ENCODE results near the gene RTN4. TPM values are rescaled to one million over a fixed set of nuclear protein-coding genes. Genes with fewer than 3 reads are reported as not detected.

The RTN4 gene
- total RNA-seq, 1 experiment from 2014 or later: 200 TPM

DNA sequence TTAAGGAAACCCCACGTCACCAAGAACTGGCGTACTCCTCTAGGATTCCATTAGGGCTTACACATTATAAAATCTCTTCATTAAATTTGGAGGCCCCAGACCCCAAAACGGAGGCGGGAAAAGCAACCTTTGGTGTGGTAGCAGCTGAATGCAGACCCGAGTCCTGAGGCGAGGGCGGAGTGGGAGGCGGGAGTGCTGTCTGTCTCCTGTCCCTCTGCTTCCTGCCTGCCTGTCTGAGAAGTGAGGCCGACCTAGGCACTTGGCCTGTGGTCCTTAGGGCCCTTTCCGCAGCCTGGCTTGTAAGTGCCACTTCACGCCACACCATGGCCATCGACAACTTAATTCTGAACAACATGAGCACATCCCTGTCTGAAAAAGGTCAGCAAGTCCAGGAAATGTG is 102.1 kb downstream of the RTN4 start:
- no peak overlapping the region for H2AFZ ChIP-seq (ENCODE audit: low read length)
- WGBS (ENCODE audit: extremely low coverage, insufficient read length, low lambda C conversion rate): no CpG with 5 or more reads among the region's 12 CpGs
- H2BK12ac ChIP-seq (ENCODE audit: insufficient read length, low read depth, low read length): no peak overlapping the region

More for the DNA sequence above, 102.1 kb downstream of the RTN4 start:
- no peak overlapping the region for H3K4ac ChIP-seq (ENCODE audit: low read depth, low read length)
- H4K20me1 ChIP-seq (ENCODE audit: control insufficient read depth, insufficient read depth, insufficient read length): no peaks in the 10 kb centered on the region
- H4K5ac ChIP-seq (ENCODE audit: insufficient read length, low read depth, low read length): no peak overlapping the region
- no peaks in the 10 kb centered on the region for H3K79me1 ChIP-seq (ENCODE audit: insufficient read depth, low read depth, low read length, poor library complexity, severe bottlenecking)
- H3K18ac ChIP-seq (ENCODE audit: insufficient read length, low read depth, low read length): no peak overlapping the region
- Mint-ChIP-seq H3K4me3 (no peak overlapping the region), H3K36me3 (ENCODE audit: insufficient read depth in 1 of 3, low read depth in 3 of 3) (peaks cover 3 to 4% (median 4%) of the 10 kb centered on the region in 3 experiments; a peak in 6 of 7 replicates), H3K27ac (no peak overlapping the region), H3K9me3 (peaks cover 4% of the 10 kb centered on the region in 2 experiments), H3K27me3 (ENCODE audit: low read depth) (peaks cover 2% of the 10 kb centered on the region), H3K4me1 (peaks cover 12 to 14% of the 10 kb centered on the region in 2 experiments)
- H3T11ph ChIP-seq (ENCODE audit: low read length): no peak overlapping the region
- no peak for DNase-seq
- H3K14ac ChIP-seq (ENCODE audit: insufficient read depth, low read length): no peak overlapping the region
- TF ChIP-seq, protein P1, sequence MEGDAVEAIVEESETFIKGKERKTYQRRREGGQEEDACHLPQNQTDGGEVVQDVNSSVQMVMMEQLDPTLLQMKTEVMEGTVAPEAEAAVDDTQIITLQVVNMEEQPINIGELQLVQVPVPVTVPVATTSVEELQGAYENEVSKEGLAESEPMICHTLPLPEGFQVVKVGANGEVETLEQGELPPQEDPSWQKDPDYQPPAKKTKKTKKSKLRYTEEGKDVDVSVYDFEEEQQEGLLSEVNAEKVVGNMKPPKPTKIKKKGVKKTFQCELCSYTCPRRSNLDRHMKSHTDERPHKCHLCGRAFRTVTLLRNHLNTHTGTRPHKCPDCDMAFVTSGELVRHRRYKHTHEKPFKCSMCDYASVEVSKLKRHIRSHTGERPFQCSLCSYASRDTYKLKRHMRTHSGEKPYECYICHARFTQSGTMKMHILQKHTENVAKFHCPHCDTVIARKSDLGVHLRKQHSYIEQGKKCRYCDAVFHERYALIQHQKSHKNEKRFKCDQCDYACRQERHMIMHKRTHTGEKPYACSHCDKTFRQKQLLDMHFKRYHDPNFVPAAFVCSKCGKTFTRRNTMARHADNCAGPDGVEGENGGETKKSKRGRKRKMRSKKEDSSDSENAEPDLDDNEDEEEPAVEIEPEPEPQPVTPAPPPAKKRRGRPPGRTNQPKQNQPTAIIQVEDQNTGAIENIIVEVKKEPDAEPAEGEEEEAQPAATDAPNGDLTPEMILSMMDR (conservative IDR thresholded peaks at IDR 0.05): no peak
- H3K9ac ChIP-seq (ENCODE audit: extremely low read depth, insufficient read length, low read length): no peak overlapping the region
- no peak overlapping the region for H4K91ac ChIP-seq (ENCODE audit: insufficient read length, low read depth, low read length)
- no peak overlapping the region for H4K8ac ChIP-seq (replicated peaks; ENCODE audit: insufficient read length, low read depth, low read length)
- H3K56ac ChIP-seq (ENCODE audit: insufficient read length, low read depth, low read length): no peak overlapping the region
- H3K4me1 ChIP-seq (ENCODE audit: insufficient read depth, low read length): no peaks in the 10 kb centered on the region
- H3K27ac ChIP-seq (ENCODE audit: insufficient read length, low read depth, low read length): no peak overlapping the region
- H3K4me2 ChIP-seq (ENCODE audit: insufficient read depth, insufficient read length, low read length): no peak overlapping the region
- no peak overlapping the region for H2BK20ac ChIP-seq (ENCODE audit: low read depth, low read length, poor library complexity, severe bottlenecking)
- no peaks in the 10 kb centered on the region for H3K9me3 ChIP-seq (ENCODE audit: control insufficient read depth, low read depth, low read length)
- no peak overlapping the region for H2BK120ac ChIP-seq (ENCODE audit: low read depth, low read length, poor library complexity, severe bottlenecking)
- H2AK5ac ChIP-seq (ENCODE audit: insufficient read length, low read length): no peak overlapping the region
- no peak overlapping the region for H3K23ac ChIP-seq (ENCODE audit: insufficient read length, low read depth, low read length)
- H3K79me2 ChIP-seq (ENCODE audit: insufficient read depth, low read length): no peaks in the 10 kb centered on the region
- H2BK15ac ChIP-seq (ENCODE audit: low read depth, low read length): no peak overlapping the region
- H3K23me2 ChIP-seq (ENCODE audit: insufficient read length, low read depth, low read length, poor library complexity, severe bottlenecking): no peaks in the 10 kb centered on the region
- no peaks in the 10 kb centered on the region; the same call in 1 of the 2 replicates for H3K27me3 ChIP-seq (ENCODE audit: insufficient read depth, low read length)
- no peak overlapping the region for H2BK5ac ChIP-seq (ENCODE audit: insufficient read length, low read length)

Measured in H9 (cell line).